NCI-H774 (cell line): Measurements from ENCODE around the gene NISCH.
"Not testable (repeated sequence)": the region's sequence is repeated elsewhere in the genome, so short reads cannot be mapped to it uniquely, and the experiment has no call there.

Source experiments
- DNase-seq: peaks from one replicate; lab custom pipeline; 2025; lab: John Stamatoyannopoulos, UW

NISCH gene

GRCh38 chr3:52515192-52515591 is 59.8 kb downstream of the NISCH start:
- DNase-seq: no peak

GRCh38 chr3:52516509-52517195 is 61.2 kb downstream of the NISCH start:
- no peak for DNase-seq

GRCh38 chr3:52517796-52518722 is 62.7 kb downstream of the NISCH start:
- no peak for DNase-seq

- no peak for DNase-seq
Measured at GRCh38 chr3:52518723-52519444, 63.5 kb downstream of the NISCH start.

GRCh38 chr3:52519445-52520140 is 64.2 kb downstream of the NISCH start:
- no peak for DNase-seq

- no peak for DNase-seq
Measured at GRCh38 chr3:52520141-52520667, 64.8 kb downstream of the NISCH start.

- DNase-seq: no peak
Measured at GRCh38 chr3:52520716-52521487, 65.5 kb downstream of the NISCH start.

GRCh38 chr3:52521488-52521824 is 66.1 kb downstream of the NISCH start:
- no peak for DNase-seq

- no peak for DNase-seq
Measured at GRCh38 chr3:52521881-52522650, 66.7 kb downstream of the NISCH start.

- DNase-seq: no peak
Measured at GRCh38 chr3:52522651-52523251, 67.3 kb downstream of the NISCH start.

GRCh38 chr3:52523386-52524257 is 68.2 kb downstream of the NISCH start:
- DNase-seq: no peak

- DNase-seq: no peak
Measured at GRCh38 chr3:52524258-52524751, 68.9 kb downstream of the NISCH start.

- DNase-seq: no peak
Measured at GRCh38 chr3:52524752-52525679, 69.6 kb downstream of the NISCH start.

- no peak for DNase-seq
Measured at GRCh38 chr3:52525680-52526561, 70.5 kb downstream of the NISCH start.

GRCh38 chr3:52526671-52527038 is 71.3 kb downstream of the NISCH start:
- not testable (repeated sequence) for DNase-seq

- no peak for DNase-seq
Measured at GRCh38 chr3:52527039-52527731, 71.8 kb downstream of the NISCH start.
